Activated CD8-positive, alpha-beta memory T cell treated with anti-CD3 and anti-CD28 coated beads, Interleukin-2, amount 10 ng/mL, durations not matched to agents 7 days and 5 days (primary cell): ENCODE data around the gene CCDC160. TPM values are rescaled to one million over a fixed set of nuclear protein-coding genes. Genes with fewer than 3 reads are reported as not detected.
"Not testable (repeated sequence)": the region's sequence is repeated elsewhere in the genome, so short reads cannot be mapped to it uniquely, and the experiment has no call there.

Source experiments
- ATAC-seq: fragments of 150-1000 bp; cut with Tn5 transposase; one replicate; pipeline ENCODE4 v1.10.0; 2021; ENCODE audit warnings: moderate library complexity
- CTCF ChIA-PET: fragments of 350-600 bp; sonication (Branson Sonifier 250); formaldehyde crosslinking; loops from one replicate; lab custom pipeline; 2021; ENCODE audit warnings: antibody characterized with exemption; lab: Charles Lee
- DNase-seq: peaks from one replicate; pipeline ENCODE4 v3.0.0-alpha.2; 2020
- H3K27ac Mint-ChIP-seq: one replicate; pipeline ENCODE4 v1.8.0; 2021; ENCODE audit warnings: mild to moderate bottlenecking, mixed read lengths
- H3K27me3 Mint-ChIP-seq: one replicate; pipeline ENCODE4 v1.8.0; 2021; ENCODE audit warnings: mixed read lengths
- H3K36me3 Mint-ChIP-seq: one replicate; pipeline ENCODE4 v1.8.0; 2021; ENCODE audit warnings: mild to moderate bottlenecking, mixed read lengths
- H3K4me1 Mint-ChIP-seq: one replicate; pipeline ENCODE4 v1.8.0; 2021; ENCODE audit warnings: mixed read lengths
- H3K4me3 Mint-ChIP-seq: one replicate; pipeline ENCODE4 v1.8.0; 2021; ENCODE audit warnings: mild to moderate bottlenecking, moderate library complexity, mixed read lengths
- H3K9me3 Mint-ChIP-seq: one replicate; pipeline ENCODE4 v1.8.0; 2022; ENCODE audit warnings: low read depth, mixed read lengths
- total RNA-seq, 2 experiments: library from RNA; stranded (reverse); gene quantifications; one replicate each; pipeline ENCODE4 v1.2.3, GENCODE V29; 2021

CCDC160 gene
- total RNA-seq, 2 experiments from 2014 or later = not detected

GRCh38 chrX:134249241-134249640 lies 12.3 kb downstream of the CCDC160 start:
- Mint-ChIP-seq H3K27ac (no peak overlapping the region), H3K27me3 (peaks cover 10% of the 10 kb centered on the region), H3K4me1 (no peaks in the 10 kb centered on the region), H3K36me3 (no peaks in the 10 kb centered on the region), H3K4me3 (no peak overlapping the region), H3K9me3 (no peaks in the 10 kb centered on the region)
- CTCF ChIA-PET = no interaction called here
- DNase-seq (no peak), ATAC-seq (no peak)

GRCh38 chrX:134251241-134251640 lies 14.3 kb downstream of the CCDC160 start:
- H3K27me3 Mint-ChIP-seq = peaks cover 3% of the 10 kb centered on the region
- ATAC-seq (no peak), DNase-seq (no peak)
- CTCF ChIA-PET = no interaction called here
- no peak overlapping the region for H3K27ac Mint-ChIP-seq
- H3K4me1 Mint-ChIP-seq = no peaks in the 10 kb centered on the region
- H3K4me3 Mint-ChIP-seq = no peak overlapping the region
- no peaks in the 10 kb centered on the region for H3K9me3 Mint-ChIP-seq
- H3K36me3 Mint-ChIP-seq = no peaks in the 10 kb centered on the region

- Mint-ChIP-seq H3K36me3 (no peaks in the 10 kb centered on the region), H3K4me1 (no peaks in the 10 kb centered on the region), H3K4me3 (no peak overlapping the region), H3K27ac (no peak overlapping the region), H3K27me3 (peaks cover 3% of the 10 kb centered on the region), H3K9me3 (no peaks in the 10 kb centered on the region)
- CTCF ChIA-PET = interaction anchor here (2.2 kb wide), 1 partner anchor 68 kb away, joined by 6 read pairs; no protein-coding TSS in a partner anchor
- DNase-seq (no peak), ATAC-seq (no peak)
These were observed 17.5 kb downstream of the CCDC160 start for GRCh38 chrX:134254511-134254910.

- H3K9me3 Mint-ChIP-seq = no peaks in the 10 kb centered on the region
These were observed 18.6 kb downstream of the CCDC160 start for GRCh38 chrX:134255555-134255954.

GRCh38 chrX:134256684-134257083 lies 19.7 kb downstream of the CCDC160 start:
- Mint-ChIP-seq H3K9me3 (no peaks in the 10 kb centered on the region), H3K27ac (no peak overlapping the region), H3K4me1 (no peaks in the 10 kb centered on the region), H3K4me3 (no peak overlapping the region), H3K36me3 (no peaks in the 10 kb centered on the region), H3K27me3 (peaks cover 3% of the 10 kb centered on the region)
- DNase-seq = no peak
- CTCF ChIA-PET = no interaction called here
- ATAC-seq = no peak

More at GRCh38 chrX:134255555-134255954, 18.6 kb downstream of the CCDC160 start:
- H3K4me1 Mint-ChIP-seq = no peaks in the 10 kb centered on the region
- no peak overlapping the region for H3K4me3 Mint-ChIP-seq
- ATAC-seq = no peak
- no peak overlapping the region for H3K27ac Mint-ChIP-seq
- CTCF ChIA-PET = no interaction called here
- H3K36me3 Mint-ChIP-seq = no peaks in the 10 kb centered on the region
- DNase-seq = no peak
- H3K27me3 Mint-ChIP-seq = peaks cover 3% of the 10 kb centered on the region

GRCh38 chrX:134258202-134258601 lies 21.2 kb downstream of the CCDC160 start:
- Mint-ChIP-seq H3K4me3 (no peak overlapping the region), H3K27ac (no peak overlapping the region), H3K4me1 (no peaks in the 10 kb centered on the region), H3K9me3 (no peaks in the 10 kb centered on the region), H3K27me3 (peaks cover 3% of the 10 kb centered on the region), H3K36me3 (no peaks in the 10 kb centered on the region)
- DNase-seq (no peak), ATAC-seq (no peak)
- CTCF ChIA-PET = no interaction called here

GRCh38 chrX:134285934-134286333 lies 49.0 kb downstream of the CCDC160 start:
- DNase-seq, H3K9me3 Mint-ChIP-seq, H3K4me1 Mint-ChIP-seq, H3K27ac Mint-ChIP-seq, H3K27me3 Mint-ChIP-seq, H3K4me3 Mint-ChIP-seq, CTCF ChIA-PET, ATAC-seq, H3K36me3 Mint-ChIP-seq: not testable (repeated sequence)

GRCh38 chrX:134287346-134287745 lies 50.4 kb downstream of the CCDC160 start:
- Mint-ChIP-seq H3K36me3 (no peaks in the 10 kb centered on the region), H3K9me3 (no peaks in the 10 kb centered on the region), H3K27ac (no peak overlapping the region), H3K4me1 (no peaks in the 10 kb centered on the region), H3K27me3 (no peaks in the 10 kb centered on the region), H3K4me3 (no peak overlapping the region)
- ATAC-seq (no peak), DNase-seq (no peak)
- CTCF ChIA-PET = no interaction called here

GRCh38 chrX:134294548-134294947 lies 57.6 kb downstream of the CCDC160 start:
- Mint-ChIP-seq H3K9me3 (no peaks in the 10 kb centered on the region), H3K27ac (no peak overlapping the region), H3K4me1 (no peaks in the 10 kb centered on the region), H3K36me3 (no peaks in the 10 kb centered on the region), H3K4me3 (no peak overlapping the region), H3K27me3 (no peaks in the 10 kb centered on the region)
- CTCF ChIA-PET = no interaction called here
- DNase-seq (no peak), ATAC-seq (no peak)

Other genes starting within 250 kb of the CCDC160 start
- 10 to 100 TPM; 28.4 to 47.8 TPM for gene PHF6, start 136.1 kb downstream of the CCDC160 start, total RNA-seq
- 10 to 100 TPM; 81.4 to 86.5 TPM for gene HPRT1, start 223.0 kb downstream of the CCDC160 start, total RNA-seq